ENCODE measurements around the gene HSPA4.

DNA sequence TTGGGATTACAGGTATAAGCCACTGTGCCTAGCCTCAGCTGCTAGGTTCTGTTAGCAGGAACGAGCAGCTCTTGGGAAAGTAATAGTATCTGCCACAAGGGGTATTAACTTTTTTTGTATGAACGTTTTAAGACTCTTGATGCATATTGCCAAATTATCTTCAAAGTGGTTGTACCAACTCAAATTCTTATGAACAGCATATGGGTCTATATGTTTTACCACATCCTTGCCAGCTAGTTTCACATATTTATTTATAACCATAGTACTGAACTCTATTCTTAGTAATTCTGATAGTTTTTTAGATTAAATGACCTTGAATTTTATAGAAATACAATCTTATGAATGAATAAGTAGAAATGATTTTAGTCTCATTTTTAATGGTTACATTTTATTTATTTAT, 80.9 kb downstream of the HSPA4 start:
- TF ChIP-seq, protein P1, sequence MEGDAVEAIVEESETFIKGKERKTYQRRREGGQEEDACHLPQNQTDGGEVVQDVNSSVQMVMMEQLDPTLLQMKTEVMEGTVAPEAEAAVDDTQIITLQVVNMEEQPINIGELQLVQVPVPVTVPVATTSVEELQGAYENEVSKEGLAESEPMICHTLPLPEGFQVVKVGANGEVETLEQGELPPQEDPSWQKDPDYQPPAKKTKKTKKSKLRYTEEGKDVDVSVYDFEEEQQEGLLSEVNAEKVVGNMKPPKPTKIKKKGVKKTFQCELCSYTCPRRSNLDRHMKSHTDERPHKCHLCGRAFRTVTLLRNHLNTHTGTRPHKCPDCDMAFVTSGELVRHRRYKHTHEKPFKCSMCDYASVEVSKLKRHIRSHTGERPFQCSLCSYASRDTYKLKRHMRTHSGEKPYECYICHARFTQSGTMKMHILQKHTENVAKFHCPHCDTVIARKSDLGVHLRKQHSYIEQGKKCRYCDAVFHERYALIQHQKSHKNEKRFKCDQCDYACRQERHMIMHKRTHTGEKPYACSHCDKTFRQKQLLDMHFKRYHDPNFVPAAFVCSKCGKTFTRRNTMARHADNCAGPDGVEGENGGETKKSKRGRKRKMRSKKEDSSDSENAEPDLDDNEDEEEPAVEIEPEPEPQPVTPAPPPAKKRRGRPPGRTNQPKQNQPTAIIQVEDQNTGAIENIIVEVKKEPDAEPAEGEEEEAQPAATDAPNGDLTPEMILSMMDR (IDR thresholded peaks at IDR 0.05), result no peak
- no peak for TF ChIP-seq POLR2A (IDR thresholded peaks at IDR 0.05)

Data from adrenal gland (tissue), 5 donors.